Measurements from ENCODE around the gene VSIG10. TPM values are rescaled to one million over a fixed set of nuclear protein-coding genes. Genes with fewer than 3 reads are reported as not detected.

The VSIG10 gene
- total RNA-seq, 1 donor from 2014 or later = 45.1 TPM

DNA sequence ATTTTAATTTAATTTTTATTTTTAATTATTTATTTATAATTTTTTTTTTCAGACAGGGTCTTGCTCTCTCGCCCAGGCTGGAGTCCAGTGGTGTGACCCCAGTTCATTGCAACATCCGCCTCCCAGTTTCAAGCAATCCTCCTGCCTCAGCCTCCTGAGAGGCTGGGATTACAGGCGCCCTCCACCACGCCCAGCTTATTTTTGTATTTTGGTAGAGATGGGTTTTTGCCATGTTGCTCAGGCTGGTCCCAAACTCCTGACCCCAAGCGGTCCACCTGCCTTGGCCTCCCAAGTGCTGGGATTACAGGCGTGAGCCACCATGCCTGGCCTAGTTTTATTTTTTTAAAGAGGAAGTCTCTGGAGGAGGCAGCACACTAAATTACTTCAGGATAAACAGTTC is 18.5 kb upstream of the VSIG10 start:
- H3K27ac Mint-ChIP-seq = no peak overlapping the region
- no peak overlapping the region for H3K4me3 Mint-ChIP-seq
- no peaks in the 10 kb centered on the region for H3K36me3 Mint-ChIP-seq
- no peaks in the 10 kb centered on the region for H3K9me3 Mint-ChIP-seq
- TF ChIP-seq, protein P1, sequence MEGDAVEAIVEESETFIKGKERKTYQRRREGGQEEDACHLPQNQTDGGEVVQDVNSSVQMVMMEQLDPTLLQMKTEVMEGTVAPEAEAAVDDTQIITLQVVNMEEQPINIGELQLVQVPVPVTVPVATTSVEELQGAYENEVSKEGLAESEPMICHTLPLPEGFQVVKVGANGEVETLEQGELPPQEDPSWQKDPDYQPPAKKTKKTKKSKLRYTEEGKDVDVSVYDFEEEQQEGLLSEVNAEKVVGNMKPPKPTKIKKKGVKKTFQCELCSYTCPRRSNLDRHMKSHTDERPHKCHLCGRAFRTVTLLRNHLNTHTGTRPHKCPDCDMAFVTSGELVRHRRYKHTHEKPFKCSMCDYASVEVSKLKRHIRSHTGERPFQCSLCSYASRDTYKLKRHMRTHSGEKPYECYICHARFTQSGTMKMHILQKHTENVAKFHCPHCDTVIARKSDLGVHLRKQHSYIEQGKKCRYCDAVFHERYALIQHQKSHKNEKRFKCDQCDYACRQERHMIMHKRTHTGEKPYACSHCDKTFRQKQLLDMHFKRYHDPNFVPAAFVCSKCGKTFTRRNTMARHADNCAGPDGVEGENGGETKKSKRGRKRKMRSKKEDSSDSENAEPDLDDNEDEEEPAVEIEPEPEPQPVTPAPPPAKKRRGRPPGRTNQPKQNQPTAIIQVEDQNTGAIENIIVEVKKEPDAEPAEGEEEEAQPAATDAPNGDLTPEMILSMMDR (conservative IDR thresholded peaks at IDR 0.05) = no peak
- H3K27me3 Mint-ChIP-seq = no peaks in the 10 kb centered on the region
- DNase-seq (ENCODE audit: extremely low spot score, unreplicated experiment) = no peak
- peaks cover 12% of the 10 kb centered on the region for H3K4me1 Mint-ChIP-seq (ENCODE audit: unreplicated experiment)

DNA sequence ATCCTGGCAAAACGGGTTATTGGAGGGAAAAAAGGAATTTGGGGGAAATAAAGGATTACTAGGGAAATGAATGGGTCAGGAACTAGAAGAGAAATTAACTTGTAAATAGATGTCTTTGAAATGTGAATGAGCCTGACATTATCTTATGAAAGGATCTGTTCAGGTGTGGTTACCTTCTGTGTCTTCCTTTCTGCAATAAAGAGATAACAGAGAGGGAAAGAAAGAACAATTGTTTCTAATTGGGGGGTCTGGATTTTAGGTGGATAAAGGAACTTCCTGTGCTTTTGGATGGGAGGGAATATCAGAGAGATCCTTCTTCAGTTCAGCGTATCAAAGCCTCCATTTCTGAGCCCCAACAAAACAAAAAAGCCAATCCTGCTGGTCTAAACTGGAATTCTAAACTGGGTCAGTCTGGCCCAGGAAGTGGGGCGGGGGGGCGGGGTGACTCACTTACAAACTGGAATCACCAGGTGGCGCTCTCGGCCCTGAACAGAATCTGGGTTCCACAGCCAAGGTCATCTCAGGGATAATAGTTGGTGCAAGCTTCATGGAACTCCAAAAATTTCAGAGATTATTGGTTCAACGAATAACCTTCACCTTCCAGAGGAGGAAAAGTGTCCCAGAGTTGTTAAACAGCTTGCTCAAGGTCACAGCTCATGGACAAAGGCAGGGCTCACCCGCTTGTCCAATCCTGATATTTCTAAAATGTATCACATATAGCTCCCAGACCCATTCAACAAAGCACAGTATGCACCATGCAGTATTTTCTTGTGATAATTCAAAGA is 17.0 kb upstream of the VSIG10 start:
- H3K27ac Mint-ChIP-seq = peak overlapping the region; percentile 84
- peaks cover 5% of the 10 kb centered on the region for H3K36me3 Mint-ChIP-seq
- H3K9me3 Mint-ChIP-seq = no peaks in the 10 kb centered on the region
- no peak for DNase-seq (ENCODE audit: extremely low spot score, unreplicated experiment)
- H3K4me1 Mint-ChIP-seq (ENCODE audit: unreplicated experiment) = peaks cover 12% of the 10 kb centered on the region
- TF ChIP-seq, protein P1 (conservative IDR thresholded peaks at IDR 0.05) = peak; percentile 84
- H3K27me3 Mint-ChIP-seq = no peaks in the 10 kb centered on the region
- H3K4me3 Mint-ChIP-seq = peak overlapping the region; percentile 37

DNA sequence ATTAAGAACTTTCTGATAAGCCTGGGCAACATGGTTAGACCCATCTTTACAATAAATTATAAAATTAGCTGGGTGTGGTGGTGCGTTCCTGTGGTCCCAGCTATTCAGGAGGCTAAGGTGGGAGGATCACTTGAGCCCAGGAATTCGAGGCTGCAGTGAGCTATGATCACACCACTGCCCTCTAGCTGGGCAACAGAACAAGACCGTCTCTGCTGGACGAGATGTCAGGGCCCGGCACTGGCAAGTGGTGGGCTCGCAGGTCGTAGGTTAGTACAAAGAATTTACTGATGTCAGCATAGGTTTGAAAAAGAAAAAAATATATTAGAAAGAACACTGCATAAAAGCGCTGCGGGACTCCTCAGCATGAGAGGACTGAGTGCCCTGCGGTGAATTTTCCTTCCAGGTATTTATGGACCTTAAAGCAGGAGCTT is 15.7 kb upstream of the VSIG10 start:
- peaks cover 12% of the 10 kb centered on the region for H3K4me1 Mint-ChIP-seq (ENCODE audit: unreplicated experiment)
- H3K36me3 Mint-ChIP-seq = peaks cover 5% of the 10 kb centered on the region
- TF ChIP-seq, protein P1 (conservative IDR thresholded peaks at IDR 0.05) = peak; percentile 18
- no peaks in the 10 kb centered on the region for H3K27me3 Mint-ChIP-seq
- H3K9me3 Mint-ChIP-seq = no peaks in the 10 kb centered on the region
- no peak for DNase-seq (ENCODE audit: extremely low spot score, unreplicated experiment)
- no peak overlapping the region for H3K4me3 Mint-ChIP-seq
- peak overlapping the region; percentile 53 for H3K27ac Mint-ChIP-seq

DNA sequence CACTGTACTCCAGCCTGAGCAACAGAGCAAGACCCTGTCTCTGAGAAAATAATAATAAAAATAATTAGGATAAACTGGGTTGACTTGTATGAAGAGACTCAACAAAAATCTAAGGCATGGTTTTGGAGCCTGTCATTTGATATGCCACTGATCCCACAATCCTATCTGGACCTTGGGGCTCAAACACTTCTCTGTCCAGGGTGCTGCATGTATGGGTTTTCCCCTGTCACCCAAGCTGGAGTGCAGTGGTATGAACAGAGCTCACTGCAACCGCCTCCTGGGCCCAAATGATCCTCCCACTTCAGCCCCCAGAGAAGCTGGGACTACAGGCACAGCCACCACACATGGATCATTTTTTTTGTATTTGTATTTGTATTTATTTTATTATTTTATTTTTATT is 5.3 kb upstream of the VSIG10 start:
- no peak overlapping the region for H3K4me3 Mint-ChIP-seq
- no peak for DNase-seq (ENCODE audit: extremely low spot score, unreplicated experiment)
- TF ChIP-seq, protein P1 (conservative IDR thresholded peaks at IDR 0.05) = no peak
- no peak overlapping the region for H3K27ac Mint-ChIP-seq
- H3K36me3 Mint-ChIP-seq = no peaks in the 10 kb centered on the region
- no peaks in the 10 kb centered on the region for H3K27me3 Mint-ChIP-seq
- no peaks in the 10 kb centered on the region for H3K9me3 Mint-ChIP-seq
- no peaks in the 10 kb centered on the region for H3K4me1 Mint-ChIP-seq (ENCODE audit: unreplicated experiment)

DNA sequence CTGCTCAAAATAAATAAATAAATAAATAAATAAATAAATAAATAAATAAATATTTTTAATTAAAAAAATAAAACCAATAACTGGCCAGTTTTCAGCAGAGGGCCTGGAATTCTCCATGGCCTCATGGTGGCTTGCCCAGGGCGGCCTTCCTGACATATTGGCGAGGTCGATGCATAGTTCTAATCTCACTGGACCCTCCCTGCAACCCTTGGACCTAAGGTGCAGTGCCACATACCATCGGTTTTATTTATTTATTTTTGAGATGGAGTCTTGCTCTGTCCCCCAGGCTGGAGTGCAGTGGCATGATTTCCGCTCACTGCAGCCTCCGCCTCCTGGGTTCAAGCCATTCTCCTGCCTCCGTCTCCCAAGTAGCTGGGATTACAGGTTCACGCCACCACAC is 3.9 kb upstream of the VSIG10 start:
- Mint-ChIP-seq H3K27me3 (no peaks in the 10 kb centered on the region), H3K4me1 (ENCODE audit: unreplicated experiment) (peaks cover 4% of the 10 kb centered on the region), H3K27ac (no peak overlapping the region), H3K36me3 (no peaks in the 10 kb centered on the region), H3K9me3 (no peaks in the 10 kb centered on the region), H3K4me3 (no peak overlapping the region)
- TF ChIP-seq, protein P1 (conservative IDR thresholded peaks at IDR 0.05) = no peak
- DNase-seq (ENCODE audit: extremely low spot score, unreplicated experiment) = no peak
